GM21526 (cell line): ENCODE data around the gene ASCC3.

ENCODE experiments used
- ATAC-seq: cut with Tn5 transposase; IDR thresholded peaks from one replicate; pipeline ENCODE4 v1.9.1; 2021; ENCODE audit warnings: moderate library complexity; ENCODE audit not compliant: unreplicated experiment, low FRiP score

The ASCC3 gene

GRCh38 chr6:100469101-100469859 lies 411.8 kb downstream of the ASCC3 start:
- no peak for ATAC-seq

GRCh38 chr6:100468016-100468622 lies 413.0 kb downstream of the ASCC3 start:
- no peak for ATAC-seq

- no peak for ATAC-seq
Measured at GRCh38 chr6:100467129-100468015, 413.8 kb downstream of the ASCC3 start.

GRCh38 chr6:100466410-100467128 lies 414.6 kb downstream of the ASCC3 start:
- no peak for ATAC-seq

GRCh38 chr6:100465701-100466409 lies 415.3 kb downstream of the ASCC3 start:
- ATAC-seq = no peak

GRCh38 chr6:100464903-100465700 lies 416.0 kb downstream of the ASCC3 start, which contains the start of gene SIM1:
Gene SIM1, minus strand, starts transcription at chr6:100464921. Its CDS starts 1,453 bp downstream, at chr6:100463468.
- ATAC-seq = peak; percentile 45

- ATAC-seq = no peak
Measured at GRCh38 chr6:100464162-100464851, 416.8 kb downstream of the ASCC3 start.

- ATAC-seq = no peak
Measured at GRCh38 chr6:100463630-100464161, 417.4 kb downstream of the ASCC3 start.

GRCh38 chr6:100462706-100463629 lies 418.2 kb downstream of the ASCC3 start:
- ATAC-seq = no peak

- no peak for ATAC-seq
Measured at GRCh38 chr6:100461917-100462705, 419.0 kb downstream of the ASCC3 start.

- ATAC-seq = no peak
Measured at GRCh38 chr6:100461278-100461916, 419.7 kb downstream of the ASCC3 start.

- no peak for ATAC-seq
Measured at GRCh38 chr6:100460650-100461204, 420.4 kb downstream of the ASCC3 start.

- ATAC-seq = no peak
Measured at GRCh38 chr6:100459592-100460184, 421.4 kb downstream of the ASCC3 start.

GRCh38 chr6:100458841-100459591 lies 422.1 kb downstream of the ASCC3 start:
- no peak for ATAC-seq
